ENCODE results near the gene SCAMP5. TPM values are rescaled to one million over a fixed set of nuclear protein-coding genes. Genes with fewer than 3 reads are reported as not detected.
A peak's percentile ranks its signal among the peaks of the same experiment; 100 is the strongest.

Gene SCAMP5
- total RNA-seq, 4 donors from 2014 or later, result 0.60 to 4.6 (median 2.6) TPM

DNA sequence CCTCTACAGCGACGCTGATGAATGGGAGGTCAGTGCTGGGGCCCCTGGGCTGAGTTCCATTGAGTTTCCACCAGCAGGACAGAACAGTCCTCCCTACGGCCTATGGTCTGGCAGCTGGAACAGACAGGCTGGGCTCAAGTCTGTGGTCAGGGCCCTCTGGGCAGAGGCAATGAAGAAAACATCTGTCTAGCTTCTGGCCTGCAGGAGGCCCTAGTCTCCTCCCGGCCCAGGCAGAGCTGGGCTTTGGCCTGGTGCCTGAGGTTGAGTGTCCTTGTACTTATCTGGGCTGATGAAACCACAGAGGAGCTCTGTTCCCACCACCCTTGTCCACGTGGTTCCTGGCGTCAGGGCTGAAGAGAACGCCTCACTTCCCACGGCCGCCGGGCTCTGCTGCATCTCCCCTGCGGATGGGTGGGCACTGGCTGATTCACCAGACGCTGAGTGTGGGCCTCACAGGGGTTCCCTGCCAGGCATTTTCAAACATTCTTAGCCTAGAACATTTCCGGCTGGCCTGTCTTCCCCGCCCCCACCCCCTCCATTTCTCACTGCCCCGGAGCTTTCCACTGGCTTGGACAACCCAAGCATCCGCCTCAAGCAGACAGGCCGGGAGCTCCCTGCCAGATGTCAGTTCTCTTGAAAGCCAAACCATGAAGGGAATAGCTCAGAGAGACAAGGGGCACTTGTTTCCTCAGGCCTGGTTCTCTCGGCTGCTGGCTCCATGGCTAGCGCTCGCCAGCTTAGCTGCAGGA is 48.3 kb downstream of the SCAMP5 start:
- ATAC-seq (ENCODE audit: low FRiP score) (peak; percentile 87), DNase-seq (ENCODE audit: low spot score) (peak; percentile 83)
- TF ChIP-seq, protein P1, sequence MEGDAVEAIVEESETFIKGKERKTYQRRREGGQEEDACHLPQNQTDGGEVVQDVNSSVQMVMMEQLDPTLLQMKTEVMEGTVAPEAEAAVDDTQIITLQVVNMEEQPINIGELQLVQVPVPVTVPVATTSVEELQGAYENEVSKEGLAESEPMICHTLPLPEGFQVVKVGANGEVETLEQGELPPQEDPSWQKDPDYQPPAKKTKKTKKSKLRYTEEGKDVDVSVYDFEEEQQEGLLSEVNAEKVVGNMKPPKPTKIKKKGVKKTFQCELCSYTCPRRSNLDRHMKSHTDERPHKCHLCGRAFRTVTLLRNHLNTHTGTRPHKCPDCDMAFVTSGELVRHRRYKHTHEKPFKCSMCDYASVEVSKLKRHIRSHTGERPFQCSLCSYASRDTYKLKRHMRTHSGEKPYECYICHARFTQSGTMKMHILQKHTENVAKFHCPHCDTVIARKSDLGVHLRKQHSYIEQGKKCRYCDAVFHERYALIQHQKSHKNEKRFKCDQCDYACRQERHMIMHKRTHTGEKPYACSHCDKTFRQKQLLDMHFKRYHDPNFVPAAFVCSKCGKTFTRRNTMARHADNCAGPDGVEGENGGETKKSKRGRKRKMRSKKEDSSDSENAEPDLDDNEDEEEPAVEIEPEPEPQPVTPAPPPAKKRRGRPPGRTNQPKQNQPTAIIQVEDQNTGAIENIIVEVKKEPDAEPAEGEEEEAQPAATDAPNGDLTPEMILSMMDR (IDR thresholded peaks at IDR 0.05), result peak in 1 of 3 donors; percentile 6

DNA sequence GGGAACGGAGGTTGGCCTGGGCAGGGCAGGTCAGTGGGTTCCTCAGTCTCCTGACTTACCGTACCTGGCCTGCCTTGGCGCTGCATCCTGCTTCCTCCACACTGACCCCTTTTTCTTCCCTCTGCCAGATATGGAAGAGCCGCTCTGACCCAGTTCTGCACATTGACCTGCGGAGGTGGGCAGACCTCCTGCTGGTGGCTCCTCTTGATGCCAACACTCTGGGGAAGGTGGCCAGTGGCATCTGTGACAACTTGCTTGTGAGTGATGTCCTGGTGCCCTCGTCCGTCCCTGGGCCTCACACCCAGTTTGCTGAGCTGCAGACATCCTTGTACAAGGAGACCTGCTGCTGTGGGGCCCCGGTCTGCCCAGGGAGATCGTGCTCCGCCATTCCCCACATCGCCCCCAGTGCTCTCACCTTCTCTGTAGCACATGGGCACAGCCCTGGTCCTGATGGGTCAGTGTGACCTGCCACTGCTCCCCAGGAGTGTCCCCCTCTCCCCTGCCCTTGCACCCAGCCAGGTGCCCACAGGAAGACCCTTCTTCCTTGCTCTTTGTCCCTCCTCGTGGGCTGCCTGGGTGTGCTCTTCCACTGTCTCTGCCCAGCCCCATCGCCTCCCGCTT is 49.0 kb downstream of the SCAMP5 start:
- ATAC-seq (ENCODE audit: low FRiP score), result no peak
- TF ChIP-seq, protein P1 (IDR thresholded peaks at IDR 0.05), result no peak
- DNase-seq (ENCODE audit: low spot score), result no peak

DNA sequence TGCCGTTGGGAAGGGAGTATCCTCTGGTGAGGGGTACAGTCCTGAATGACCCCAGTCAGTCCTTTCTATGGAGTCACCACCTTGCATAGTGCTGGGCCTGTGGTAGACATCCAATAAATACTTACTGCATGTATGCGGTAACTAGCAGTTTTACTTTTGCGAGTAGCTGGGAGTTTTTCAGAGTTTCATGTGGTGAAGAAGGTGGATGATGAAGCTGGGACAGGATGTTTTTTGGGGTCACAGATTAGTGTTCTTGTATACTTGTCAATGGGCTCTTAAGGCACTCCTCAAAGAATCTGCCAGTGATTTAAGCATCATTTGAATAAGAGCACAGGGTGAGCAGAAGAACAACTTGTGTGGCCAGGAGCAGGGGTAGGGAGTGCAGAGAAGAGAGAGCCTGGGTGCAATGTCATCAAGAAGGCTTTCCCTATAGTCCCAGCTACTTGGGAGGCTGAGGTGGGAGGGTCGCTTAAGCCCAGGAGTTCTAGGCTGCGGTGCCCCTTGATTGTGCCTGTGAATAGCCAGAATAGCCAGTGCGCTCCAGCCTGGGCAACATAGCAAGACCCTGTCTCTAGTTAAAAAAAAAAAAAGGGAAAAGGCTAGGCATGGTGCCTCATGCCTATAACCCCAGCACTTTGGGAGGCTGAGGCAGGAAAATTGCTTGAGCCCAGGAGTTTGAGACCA is 50.1 kb downstream of the SCAMP5 start:
- ATAC-seq (ENCODE audit: low FRiP score) (no peak), DNase-seq (ENCODE audit: low spot score) (no peak)
- TF ChIP-seq, protein P1 (IDR thresholded peaks at IDR 0.05), result no peak

DNA sequence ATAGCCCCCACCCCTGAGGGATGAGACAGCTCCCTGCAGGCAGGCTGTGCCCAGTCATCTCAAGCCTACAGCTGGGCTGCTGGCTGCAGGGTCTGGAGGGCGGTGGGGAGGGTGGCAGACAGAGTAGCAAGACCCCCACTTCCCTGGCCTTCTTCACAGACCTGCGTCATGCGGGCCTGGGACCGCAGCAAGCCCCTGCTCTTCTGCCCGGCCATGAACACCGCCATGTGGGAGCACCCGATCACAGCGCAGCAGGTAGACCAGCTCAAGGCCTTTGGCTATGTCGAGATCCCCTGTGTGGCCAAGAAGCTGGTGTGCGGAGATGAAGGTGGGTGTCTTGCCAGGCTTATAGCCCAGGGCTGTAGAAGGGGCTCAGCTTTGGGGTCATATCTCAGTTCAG is 53.0 kb downstream of the SCAMP5 start:
- DNase-seq (ENCODE audit: low spot score), result no peak
- ATAC-seq (ENCODE audit: low FRiP score), result no peak
- TF ChIP-seq, protein P1 (IDR thresholded peaks at IDR 0.05), result no peak

DNA sequence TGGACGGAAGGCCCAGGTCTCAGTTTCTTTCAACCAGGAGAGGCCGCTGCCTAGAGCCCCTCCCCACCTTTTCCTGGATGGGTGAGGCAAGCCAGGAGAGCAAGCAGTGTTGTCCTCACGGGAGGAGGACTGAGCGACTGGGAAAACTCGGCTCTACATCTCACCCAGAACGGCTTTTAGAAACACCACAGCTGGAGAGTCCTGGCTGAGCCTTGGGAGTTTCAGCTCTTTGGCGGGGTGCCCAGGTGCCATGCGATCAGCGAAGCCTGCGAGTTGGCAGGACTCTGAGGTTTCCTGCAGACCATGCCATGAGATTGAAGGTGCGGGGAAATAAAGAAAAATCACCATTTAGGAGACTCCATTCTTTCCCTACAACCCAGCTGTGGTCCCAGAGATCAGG is 54.0 kb downstream of the SCAMP5 start:
- DNase-seq (ENCODE audit: low spot score) (peak; percentile 44), ATAC-seq (ENCODE audit: low FRiP score) (no peak)
- TF ChIP-seq, protein P1 (IDR thresholded peaks at IDR 0.05), result no peak

DNA sequence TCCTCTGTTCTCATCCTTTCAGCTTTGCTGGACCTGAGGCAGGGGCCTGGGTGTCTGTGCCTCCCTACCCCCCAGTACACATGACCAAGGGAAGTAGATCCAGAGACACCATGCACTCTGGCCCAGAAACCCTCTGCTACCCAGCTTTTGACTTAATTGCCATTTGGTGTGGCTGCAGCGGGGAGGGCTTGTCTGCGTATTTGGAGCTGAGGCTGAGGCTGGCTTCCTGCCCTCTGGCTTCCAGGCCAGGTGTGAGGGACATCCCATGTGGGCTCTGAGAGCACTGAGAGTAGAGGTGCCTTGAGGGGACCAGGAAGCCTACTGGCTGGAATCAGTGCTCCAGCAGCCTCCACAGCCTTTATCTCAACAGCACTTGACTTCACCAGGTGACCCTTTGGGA is 54.9 kb downstream of the SCAMP5 start:
- no peak for ATAC-seq (ENCODE audit: low FRiP score)
- TF ChIP-seq, protein P1 (IDR thresholded peaks at IDR 0.05), result no peak
- no peak for DNase-seq (ENCODE audit: low spot score)

All from omental fat pad (tissue), 4 donors.